DND-41 (cell line): Measurements from ENCODE around the gene SMIM43.

Experiments used
- ATAC-seq: fragments of 200-7000 bp; cut with Tn5 transposase; 3 replicates; pipeline ENCODE4 v1.9.1; 2021; ENCODE audit warnings: low read depth; ENCODE audit not compliant: insufficient read depth
- DNase-seq: peaks from one replicate; pipeline ENCODE4 v3.0.0-alpha.2; 2020
- H2AFZ ChIP-seq: 2 replicates; pipeline ENCODE4 v1.6.0; 2012; ENCODE audit warnings: low read depth, low read length
- H3K27ac ChIP-seq: 2 replicates; pipeline ENCODE4 v1.5.1; 2012; ENCODE audit warnings: low read length, inconsistent platforms
- H3K27me3 ChIP-seq: fragments of 200-600 bp; sonication (generic); 2 replicates; pipeline ENCODE4 v1.6.0; 2012; ENCODE audit warnings: low read length, mild to moderate bottlenecking, inconsistent platforms; ENCODE audit not compliant: insufficient read depth, poor library complexity
- H3K36me3 ChIP-seq: 2 replicates; pipeline ENCODE4 v1.5.1; 2012; ENCODE audit warnings: low read length, inconsistent platforms; ENCODE audit not compliant: insufficient read depth
- H3K4me1 ChIP-seq: 2 replicates; pipeline ENCODE4 v1.5.1; 2012; ENCODE audit warnings: mild to moderate bottlenecking, low read length; ENCODE audit not compliant: insufficient read depth
- H3K4me2 ChIP-seq: 2 replicates; pipeline ENCODE4 v1.6.0; 2012; ENCODE audit warnings: mild to moderate bottlenecking, moderate library complexity, low read length, inconsistent platforms; ENCODE audit not compliant: insufficient read depth
- H3K4me3 ChIP-seq, 2 experiments: fragments of 200-600 bp in 1 of 2; shearing (Covaris generic) in 1 of 2; 2 replicates each; pipeline ENCODE4 v1.5.1; 2012 to 2016; ENCODE audit warnings: inconsistent platforms in 2 of 2, low read length in 2 of 2, mild to moderate bottlenecking in 2 of 2, low read depth in 1 of 2, moderate library complexity in 1 of 2
- H3K79me2 ChIP-seq: 2 replicates; pipeline ENCODE4 v1.6.0; 2012; ENCODE audit warnings: low read length, inconsistent platforms; ENCODE audit not compliant: insufficient read depth
- H3K9ac ChIP-seq: 2 replicates; pipeline ENCODE4 v1.6.0; 2012; ENCODE audit warnings: low read depth, mild to moderate bottlenecking, inconsistent platforms, low read length, moderate library complexity
- H3K9me3 ChIP-seq: 2 replicates; pipeline ENCODE4 v1.5.1; 2012; ENCODE audit warnings: low read length, moderate library complexity, mild to moderate bottlenecking, inconsistent platforms; ENCODE audit not compliant: insufficient read depth, severe bottlenecking
- H4K20me1 ChIP-seq: 2 replicates; pipeline ENCODE4 v1.6.0; 2012; ENCODE audit warnings: low read length; ENCODE audit not compliant: insufficient read depth
- EZH2 ChIP-seq: IDR thresholded peaks from 3 replicates; pipeline ENCODE4 v1.6.1; 2012; ENCODE audit warnings: borderline replicate concordance, low read depth, mild to moderate bottlenecking, moderate library complexity, low read length, inconsistent platforms; ENCODE audit not compliant: severe bottlenecking
- TF ChIP-seq, protein P1 (sequence below): IDR thresholded peaks from 2 replicates; pipeline ENCODE4 v1.5.1; 2012; ENCODE audit warnings: borderline replicate concordance, low read length, moderate library complexity, mild to moderate bottlenecking; ENCODE audit not compliant: poor library complexity, severe bottlenecking; ENCODE audit errors: extremely low read depth

SMIM43 gene

GRCh38 chr4:121709766-121710405, 55.1 kb downstream of the SMIM43 start:
- H3K27me3 ChIP-seq, result peaks cover 5% of the 10 kb centered on the region
- H3K79me2 ChIP-seq, result no peaks in the 10 kb centered on the region
- H3K27ac ChIP-seq, result no peak overlapping the region
- DNase-seq (no peak), ATAC-seq (no peak)
- H3K9ac ChIP-seq, result no peak overlapping the region
- no peak overlapping the region for H3K4me3 ChIP-seq
- no peak for TF ChIP-seq EZH2
- TF ChIP-seq, protein P1, sequence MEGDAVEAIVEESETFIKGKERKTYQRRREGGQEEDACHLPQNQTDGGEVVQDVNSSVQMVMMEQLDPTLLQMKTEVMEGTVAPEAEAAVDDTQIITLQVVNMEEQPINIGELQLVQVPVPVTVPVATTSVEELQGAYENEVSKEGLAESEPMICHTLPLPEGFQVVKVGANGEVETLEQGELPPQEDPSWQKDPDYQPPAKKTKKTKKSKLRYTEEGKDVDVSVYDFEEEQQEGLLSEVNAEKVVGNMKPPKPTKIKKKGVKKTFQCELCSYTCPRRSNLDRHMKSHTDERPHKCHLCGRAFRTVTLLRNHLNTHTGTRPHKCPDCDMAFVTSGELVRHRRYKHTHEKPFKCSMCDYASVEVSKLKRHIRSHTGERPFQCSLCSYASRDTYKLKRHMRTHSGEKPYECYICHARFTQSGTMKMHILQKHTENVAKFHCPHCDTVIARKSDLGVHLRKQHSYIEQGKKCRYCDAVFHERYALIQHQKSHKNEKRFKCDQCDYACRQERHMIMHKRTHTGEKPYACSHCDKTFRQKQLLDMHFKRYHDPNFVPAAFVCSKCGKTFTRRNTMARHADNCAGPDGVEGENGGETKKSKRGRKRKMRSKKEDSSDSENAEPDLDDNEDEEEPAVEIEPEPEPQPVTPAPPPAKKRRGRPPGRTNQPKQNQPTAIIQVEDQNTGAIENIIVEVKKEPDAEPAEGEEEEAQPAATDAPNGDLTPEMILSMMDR, result no peak
- H3K4me1 ChIP-seq, result no peaks in the 10 kb centered on the region
- H3K9me3 ChIP-seq, result no peaks in the 10 kb centered on the region
- no peaks in the 10 kb centered on the region for H3K36me3 ChIP-seq
- H2AFZ ChIP-seq, result no peak overlapping the region
- H3K4me2 ChIP-seq, result no peak overlapping the region
- no peaks in the 10 kb centered on the region for H4K20me1 ChIP-seq
